G401.6 (cell line): ENCODE data around the gene GLS2.
"Not testable (repeated sequence)": the region's sequence is repeated elsewhere in the genome, so short reads cannot be mapped to it uniquely, and the experiment has no call there.

ENCODE experiments used
- FAIRE-seq: peaks from 2 replicates; lab custom pipeline; 2012; peaks lifted over from hg19 to GRCh38; lab: Jason Lieb, UNC

The GLS2 gene

GRCh38 chr12:56488041-56488955 is at the start of gene GLS2:
Gene GLS2 (minus strand): TSS chr12:56488161. CDS start chr12:56488118, 43 bp downstream.
- no peak for FAIRE-seq

- no peak for FAIRE-seq
These were observed 49.6 kb upstream of the GLS2 start for GRCh38 chr12:56537546-56537945.

DNA sequence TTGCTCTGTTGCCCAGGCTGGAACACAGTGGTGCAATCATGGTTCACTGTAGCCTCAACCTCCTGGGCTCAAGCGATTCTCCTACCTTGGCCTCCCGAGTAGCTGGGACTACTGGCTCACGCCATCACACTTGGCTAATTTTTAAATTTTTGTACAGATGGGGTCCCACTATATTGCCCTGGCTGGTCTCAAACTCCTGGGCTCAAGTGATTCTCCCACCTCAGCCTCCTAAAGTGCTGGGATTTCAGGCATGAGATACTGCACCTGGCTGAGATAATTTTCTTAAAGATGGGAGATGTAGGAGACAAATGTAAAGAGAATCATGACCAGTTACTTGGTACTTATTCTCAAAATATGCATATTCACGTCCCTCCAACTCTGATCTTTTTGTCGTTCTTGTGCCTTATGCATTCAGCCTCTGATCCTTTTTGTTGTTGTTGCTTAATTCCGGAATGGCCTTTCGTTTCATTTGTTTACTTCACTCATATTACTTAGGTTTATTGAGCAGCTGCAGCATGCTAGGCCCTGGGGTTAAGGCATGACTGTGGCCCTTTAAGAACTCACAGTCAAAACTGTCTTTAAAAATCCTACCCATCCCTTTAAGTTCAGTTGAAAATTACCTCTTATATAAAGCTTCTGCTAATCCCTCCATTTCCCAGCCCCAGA is 42.6 kb upstream of the GLS2 start:
- FAIRE-seq = no peak

- no peak for FAIRE-seq
These were observed 41.7 kb upstream of the GLS2 start for GRCh38 chr12:56529656-56530055.

DNA sequence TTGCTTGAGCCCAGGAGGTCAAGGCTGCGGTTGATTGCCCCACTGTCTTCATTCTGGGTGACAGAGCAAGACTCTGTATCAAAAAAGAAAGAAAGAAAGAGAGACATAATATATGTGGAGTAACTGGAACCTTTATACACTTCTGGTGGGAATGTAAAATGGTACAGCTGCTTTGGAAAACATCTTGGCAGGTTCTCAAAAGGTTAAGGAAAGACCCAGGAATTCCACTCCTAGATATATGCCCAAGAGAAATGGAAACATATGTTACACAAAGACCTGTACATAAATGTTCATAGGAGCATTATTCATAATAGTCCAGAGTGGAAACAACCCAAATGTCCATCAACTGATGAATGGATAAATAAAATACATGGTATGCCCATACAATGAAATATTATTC is 40.9 kb upstream of the GLS2 start:
- no peak for FAIRE-seq

GRCh38 chr12:56522411-56523193 is 34.6 kb upstream of the GLS2 start:
- FAIRE-seq = no peak

GRCh38 chr12:56521590-56522371 is 33.8 kb upstream of the GLS2 start, which contains the start of gene RBMS2:
Gene RBMS2 (plus strand): TSS chr12:56521820. CDS start chr12:56522024, 204 bp downstream.
- FAIRE-seq = peak; percentile 97

- FAIRE-seq = no peak
These were observed 33.2 kb upstream of the GLS2 start for GRCh38 chr12:56521209-56521589.

DNA sequence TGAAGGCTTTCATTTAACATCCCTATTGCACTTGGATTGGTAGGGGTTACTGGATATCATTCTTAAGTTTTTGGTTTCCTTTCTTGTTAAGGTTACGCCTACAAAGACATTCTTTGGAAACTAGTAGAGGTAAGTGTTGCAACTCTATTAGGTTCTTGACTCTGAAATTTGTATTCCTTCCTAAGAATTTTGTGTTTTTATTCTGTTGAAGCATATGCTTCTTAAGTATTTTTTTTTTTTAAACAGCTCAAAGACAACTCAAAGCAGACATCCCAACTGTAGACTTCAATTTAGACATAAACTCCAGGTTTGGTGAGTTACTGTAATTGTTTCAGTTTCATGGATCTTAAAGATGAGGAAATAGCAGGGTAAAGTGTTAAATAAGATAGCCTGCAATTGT is 32.5 kb upstream of the GLS2 start:
- FAIRE-seq = peak; percentile 57

GRCh38 chr12:56520048-56520447 is 32.1 kb upstream of the GLS2 start:
- no peak for FAIRE-seq

DNA sequence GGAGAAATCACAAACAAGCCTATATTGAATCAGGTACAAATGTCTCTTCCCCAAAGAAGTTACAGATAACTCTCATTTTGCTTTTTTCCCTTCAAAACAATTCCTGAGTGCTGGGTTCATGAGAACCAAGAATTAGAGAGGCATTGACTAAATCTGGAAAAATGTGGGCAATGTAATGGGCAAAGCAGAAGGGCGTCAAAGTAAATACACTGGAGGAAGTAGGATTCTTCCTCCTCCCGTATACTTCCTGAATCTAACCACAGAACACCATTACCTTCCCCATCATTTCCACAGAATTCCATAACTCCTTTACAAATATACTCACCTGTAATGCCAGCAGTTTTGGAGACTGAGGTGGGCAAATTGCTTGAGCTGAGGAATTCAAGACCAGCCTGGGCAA is 30.6 kb upstream of the GLS2 start:
- FAIRE-seq = no peak

- FAIRE-seq = no peak
These were observed 29.9 kb upstream of the GLS2 start for GRCh38 chr12:56517854-56518253.

DNA sequence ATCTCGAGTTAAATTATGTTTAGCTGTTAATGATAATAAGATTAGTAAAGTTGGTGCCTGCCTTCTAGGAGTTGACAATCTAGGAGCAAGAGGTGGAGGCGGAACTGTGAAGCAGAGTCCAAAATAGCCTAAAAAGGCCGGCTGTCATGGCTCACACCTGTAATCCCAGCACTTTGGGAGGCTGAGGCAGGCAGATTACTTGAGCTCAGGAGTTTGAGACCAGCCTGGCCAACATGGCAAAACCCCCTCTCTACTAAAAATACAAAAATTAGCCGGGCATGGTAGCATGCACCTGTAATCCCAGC is 26.0 kb upstream of the GLS2 start:
- FAIRE-seq = not testable (repeated sequence)

- FAIRE-seq = no peak
These were observed 22.8 kb upstream of the GLS2 start for GRCh38 chr12:56510786-56511185.

DNA sequence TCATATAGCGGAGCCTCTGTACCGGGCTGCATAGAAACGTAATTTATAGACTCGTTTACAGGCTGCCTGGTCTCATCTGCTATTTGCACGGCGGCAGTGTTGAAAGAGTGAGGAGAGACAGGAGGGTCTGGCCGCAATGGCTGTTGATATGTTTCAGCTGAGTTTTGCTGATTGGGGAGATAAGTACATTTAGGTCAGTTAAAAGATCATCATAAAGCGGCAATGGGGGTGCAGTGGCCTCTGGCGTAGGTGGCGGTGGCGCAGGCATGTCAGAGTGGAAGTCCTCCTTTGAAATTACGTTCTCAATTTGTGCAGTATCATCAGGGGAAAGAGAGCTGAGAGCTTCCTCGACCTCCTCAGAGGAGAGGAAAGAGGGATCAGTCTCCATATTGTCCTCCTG is 11.9 kb upstream of the GLS2 start:
- not testable (repeated sequence) for FAIRE-seq

DNA sequence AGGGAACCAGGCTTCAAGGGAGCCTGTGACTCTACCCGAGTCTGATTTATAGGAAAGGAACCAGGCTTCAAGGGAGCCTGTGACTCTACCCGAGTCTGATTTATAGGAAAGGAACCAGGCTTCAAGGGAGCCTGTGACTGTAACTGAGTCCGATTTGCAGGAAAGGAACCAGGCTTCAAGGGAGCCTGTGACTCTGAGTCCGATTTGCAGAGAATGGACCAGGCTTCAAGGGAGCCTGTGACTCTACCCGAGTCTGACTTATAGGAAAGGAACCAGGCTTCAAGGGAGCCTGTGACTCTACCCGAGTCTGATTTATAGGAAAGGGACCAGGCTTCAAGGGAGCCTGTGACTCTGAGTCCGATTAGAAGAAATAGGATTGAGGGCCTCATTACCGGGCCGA is 11.5 kb upstream of the GLS2 start:
- FAIRE-seq = not testable (repeated sequence)

GRCh38 chr12:56498126-56498902 is 10.4 kb upstream of the GLS2 start:
- not testable (repeated sequence) for FAIRE-seq

DNA sequence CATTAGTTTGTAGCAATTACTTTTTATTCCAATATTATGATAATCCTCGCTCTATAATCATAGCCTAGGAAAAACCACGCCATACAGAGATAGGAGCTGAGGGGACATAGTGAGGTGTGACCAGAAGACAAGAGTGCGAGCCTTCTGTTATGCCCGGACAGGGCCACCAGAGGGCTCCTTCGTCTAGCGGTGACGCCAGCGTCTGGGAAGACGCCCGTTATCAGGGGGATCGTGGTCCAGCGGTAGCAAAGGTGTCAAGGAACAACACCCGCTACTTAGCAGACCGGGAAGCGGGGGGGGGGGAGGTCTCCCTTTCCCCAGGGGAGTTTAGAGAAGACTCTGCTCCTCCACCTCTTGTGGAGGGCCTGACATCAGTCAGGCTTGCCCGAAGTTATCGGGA is 8.7 kb upstream of the GLS2 start:
- not testable (repeated sequence) for FAIRE-seq

DNA sequence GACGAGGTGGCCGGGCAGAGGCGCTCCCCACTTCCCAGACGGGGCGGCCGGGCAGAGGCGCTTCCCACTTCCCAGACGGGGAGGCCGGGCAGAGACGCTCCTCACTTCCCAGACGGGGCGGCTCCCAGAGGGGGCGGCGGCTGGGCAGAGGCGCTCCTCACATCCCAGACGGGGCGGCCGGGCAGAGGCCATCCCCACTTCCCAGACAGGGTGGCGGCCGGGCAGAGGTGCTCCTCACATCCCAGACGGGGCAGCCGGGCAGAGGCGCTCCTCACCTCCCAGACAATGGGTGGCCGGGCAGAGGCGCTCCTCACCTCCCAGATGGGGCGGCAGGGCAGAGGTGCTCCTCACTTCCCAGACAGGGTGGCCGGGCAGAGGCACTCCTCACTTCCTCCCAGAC is 6.5 kb upstream of the GLS2 start:
- not testable (repeated sequence) for FAIRE-seq

GRCh38 chr12:56494106-56494415 is 6.1 kb upstream of the GLS2 start:
- FAIRE-seq = not testable (repeated sequence)

GRCh38 chr12:56493409-56494105 is 5.6 kb upstream of the GLS2 start:
- FAIRE-seq = not testable (repeated sequence)
